Neural cell (in vitro differentiated cells): ENCODE results near the gene CAPN7. TPM values are rescaled to one million over a fixed set of nuclear protein-coding genes. Genes with fewer than 3 reads are reported as not detected.

ENCODE experiments used
- H2AFZ ChIP-seq: fragments of 200-600, 300-800 bp; sonication (generic), shearing (Covaris generic); 2 replicates; pipeline ENCODE4 v1.6.0; 2014; ENCODE audit warnings: low read depth, mild to moderate bottlenecking, antibody characterized with exemption, low read length, moderate library complexity
- H3F3A ChIP-seq: fragments of 200-600 bp; shearing (Covaris generic); 2 replicates; pipeline ENCODE4 v1.6.1; 2016; ENCODE audit warnings: mild to moderate bottlenecking, moderate library complexity, mixed read lengths, antibody characterized with exemption, low read length; ENCODE audit not compliant: insufficient read depth, poor library complexity, severe bottlenecking
- H3K27ac ChIP-seq: fragments of 200-600, 300-800 bp; sonication (generic), shearing (Covaris generic); 2 replicates; pipeline ENCODE4 v1.5.1; 2014; ENCODE audit warnings: mild to moderate bottlenecking, low read length, moderate library complexity
- H3K27me3 ChIP-seq: fragments of 300-800, 200-600 bp; sonication (generic), shearing (Covaris generic); 2 replicates; pipeline ENCODE4 v1.6.0; 2014; ENCODE audit warnings: mild to moderate bottlenecking, low read depth, low read length, moderate library complexity; ENCODE audit not compliant: insufficient read depth
- H3K36me3 ChIP-seq: fragments of 300-800, 200-600 bp; sonication (generic), shearing (Covaris generic); 2 replicates; pipeline ENCODE4 v1.5.1; 2014; ENCODE audit warnings: mild to moderate bottlenecking, antibody characterized with exemption, low read length, moderate library complexity; ENCODE audit not compliant: insufficient read depth
- H3K4me2 ChIP-seq: fragments of 300-800, 200-600 bp; sonication (generic), shearing (Covaris generic); 2 replicates; pipeline ENCODE4 v1.6.0; 2014; ENCODE audit warnings: mild to moderate bottlenecking, low read length
- H3K4me3 ChIP-seq: fragments of 300-800, 200-600 bp; sonication (generic), shearing (Covaris generic); 2 replicates; pipeline ENCODE4 v1.5.1; 2014; ENCODE audit warnings: mild to moderate bottlenecking, low read length, moderate library complexity
- H3K79me2 ChIP-seq: fragments of 200-600 bp; shearing (Covaris generic); replicated peaks from 2 replicates; pipeline ENCODE4 v1.6.0; 2014; ENCODE audit warnings: mild to moderate bottlenecking, low read length, moderate library complexity; ENCODE audit not compliant: insufficient read depth
- H3K9ac ChIP-seq: fragments of 300-800, 200-600 bp; sonication (generic), shearing (Covaris generic); 2 replicates; pipeline ENCODE4 v1.6.1; 2016; ENCODE audit warnings: mild to moderate bottlenecking, low read length, mixed read lengths
- H3K9me2 ChIP-seq: fragments of 200-600 bp; shearing (Covaris generic); 2 replicates; pipeline ENCODE4 v1.6.1; 2016; ENCODE audit warnings: mild to moderate bottlenecking, low read length, mixed read lengths; ENCODE audit not compliant: insufficient read depth
- H3K9me3 ChIP-seq: fragments of 200-600, 300-800 bp; sonication (generic), shearing (Covaris generic); 2 replicates; pipeline ENCODE4 v1.6.1; 2016; ENCODE audit warnings: mild to moderate bottlenecking, mixed run types, low read length, moderate library complexity, mixed read lengths
- H4K20me1 ChIP-seq: fragments of 200-600 bp; shearing (Covaris generic); 2 replicates; pipeline ENCODE4 v1.6.1; 2016; ENCODE audit warnings: mild to moderate bottlenecking, mixed run types; ENCODE audit not compliant: insufficient read depth
- EP300 ChIP-seq: fragments of 450-650 bp; conservative IDR thresholded peaks from 2 replicates; pipeline ENCODE4 v1.6.1; 2014; ENCODE audit warnings: antibody characterized with exemption, mild to moderate bottlenecking, moderate library complexity; ENCODE audit not compliant: poor library complexity, severe bottlenecking
- EZH2 ChIP-seq: fragments of 200-600, 300-800 bp; shearing (Covaris generic), sonication (generic); IDR thresholded peaks from 2 replicates; pipeline ENCODE4 v1.6.1; 2014; ENCODE audit warnings: antibody characterized with exemption, low read length, borderline replicate concordance, mild to moderate bottlenecking; ENCODE audit not compliant: insufficient read depth, poor library complexity, severe bottlenecking
- MXI1 ChIP-seq: fragments of 450-650 bp; conservative IDR thresholded peaks from 2 replicates; pipeline ENCODE4 v1.6.1; 2014; ENCODE audit warnings: antibody characterized with exemption, mild to moderate bottlenecking; ENCODE audit not compliant: poor library complexity, severe bottlenecking
- POLR2AphosphoS5 ChIP-seq: IDR thresholded peaks from 2 replicates; pipeline ENCODE4 v1.6.1; 2012
- RAD21 ChIP-seq: fragments of 450-650 bp; conservative IDR thresholded peaks from 2 replicates; pipeline ENCODE4 v1.6.1; 2014; ENCODE audit warnings: antibody characterized with exemption, mild to moderate bottlenecking, moderate library complexity
- SMC3 ChIP-seq: fragments of 450-650 bp; conservative IDR thresholded peaks from 2 replicates; pipeline ENCODE4 v1.6.1; 2014; ENCODE audit warnings: antibody characterized with exemption, mild to moderate bottlenecking, moderate library complexity; ENCODE audit not compliant: poor library complexity
- TAF1 ChIP-seq: IDR thresholded peaks from 2 replicates; pipeline ENCODE4 v1.6.1; 2012; ENCODE audit warnings: low read depth
- polyA plus RNA-seq: library from polyadenylated mRNA; depleted of rRNA; stranded (reverse); fragments of >200 nt; gene quantifications from 2 replicates; pipeline ENCODE4 v1.2.3, GENCODE V29; 2014
- TF ChIP-seq, protein P1 (sequence below): IDR thresholded peaks from 2 replicates; pipeline ENCODE4 v1.6.1; 2012; ENCODE audit warnings: borderline replicate concordance
- TF ChIP-seq, protein P2 (sequence below): fragments of 450-650 bp; IDR thresholded peaks from 2 replicates; pipeline ENCODE4 v1.5.1; 2014; ENCODE audit warnings: antibody characterized with exemption, mild to moderate bottlenecking, moderate library complexity; ENCODE audit not compliant: poor library complexity, severe bottlenecking

The CAPN7 gene
- polyA plus RNA-seq, 1 donor from 2014 or later, result 60.9 TPM

DNA sequence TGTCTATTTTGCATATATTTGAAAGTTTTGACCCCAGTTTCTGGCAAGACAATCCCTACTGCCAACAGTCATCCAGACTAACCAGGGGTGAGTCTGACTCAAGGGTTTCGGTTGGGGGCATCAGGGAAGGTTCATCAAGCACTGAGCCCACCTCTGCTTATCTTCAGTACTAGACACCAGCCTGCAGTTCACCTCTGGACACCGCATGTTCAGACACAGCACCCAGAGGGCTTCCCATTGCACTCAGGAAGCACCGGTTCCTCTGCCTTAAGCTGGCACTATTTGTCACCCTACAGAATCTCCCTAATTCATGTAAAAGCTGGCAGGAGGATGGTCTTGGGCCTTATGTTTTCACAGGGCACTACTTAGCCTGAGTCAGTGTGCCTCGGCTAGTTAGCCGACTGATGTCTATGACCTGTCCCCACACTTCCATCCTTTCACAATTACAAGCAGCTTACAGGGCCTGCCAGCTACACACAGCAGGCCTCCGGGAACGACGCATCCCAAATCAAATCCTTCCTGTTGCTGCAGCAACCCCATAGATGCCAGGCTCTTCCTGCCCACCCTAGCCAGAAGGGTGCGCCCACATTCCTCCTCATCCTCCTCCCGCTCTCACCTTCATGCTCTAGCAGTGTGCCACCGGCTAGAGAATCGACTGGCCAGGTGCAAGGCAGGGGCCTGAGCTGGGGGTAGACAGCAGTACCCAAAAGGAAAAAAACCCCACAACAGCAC lies 73.8 kb downstream of the CAPN7 start:
- Histone ChIP-seq H3K27ac (no peak overlapping the region), H3F3A (no peaks in the 10 kb centered on the region), H3K9ac (no peak overlapping the region), H3K9me2 (no peaks in the 10 kb centered on the region), H3K9me3 (no peaks in the 10 kb centered on the region), H3K36me3 (no peaks in the 10 kb centered on the region), H3K27me3 (no peaks in the 10 kb centered on the region), H3K4me3 (no peak overlapping the region), H4K20me1 (no peaks in the 10 kb centered on the region), H3K79me2 (no peaks in the 10 kb centered on the region), H2AFZ (no peak overlapping the region), H3K4me2 (no peak overlapping the region)
- TF ChIP-seq EP300 (no peak), EZH2 (no peak), SMC3 (no peak), MXI1 (no peak), RAD21 (no peak), TAF1 (no peak), POLR2AphosphoS5 (no peak)
- TF ChIP-seq, protein P1, sequence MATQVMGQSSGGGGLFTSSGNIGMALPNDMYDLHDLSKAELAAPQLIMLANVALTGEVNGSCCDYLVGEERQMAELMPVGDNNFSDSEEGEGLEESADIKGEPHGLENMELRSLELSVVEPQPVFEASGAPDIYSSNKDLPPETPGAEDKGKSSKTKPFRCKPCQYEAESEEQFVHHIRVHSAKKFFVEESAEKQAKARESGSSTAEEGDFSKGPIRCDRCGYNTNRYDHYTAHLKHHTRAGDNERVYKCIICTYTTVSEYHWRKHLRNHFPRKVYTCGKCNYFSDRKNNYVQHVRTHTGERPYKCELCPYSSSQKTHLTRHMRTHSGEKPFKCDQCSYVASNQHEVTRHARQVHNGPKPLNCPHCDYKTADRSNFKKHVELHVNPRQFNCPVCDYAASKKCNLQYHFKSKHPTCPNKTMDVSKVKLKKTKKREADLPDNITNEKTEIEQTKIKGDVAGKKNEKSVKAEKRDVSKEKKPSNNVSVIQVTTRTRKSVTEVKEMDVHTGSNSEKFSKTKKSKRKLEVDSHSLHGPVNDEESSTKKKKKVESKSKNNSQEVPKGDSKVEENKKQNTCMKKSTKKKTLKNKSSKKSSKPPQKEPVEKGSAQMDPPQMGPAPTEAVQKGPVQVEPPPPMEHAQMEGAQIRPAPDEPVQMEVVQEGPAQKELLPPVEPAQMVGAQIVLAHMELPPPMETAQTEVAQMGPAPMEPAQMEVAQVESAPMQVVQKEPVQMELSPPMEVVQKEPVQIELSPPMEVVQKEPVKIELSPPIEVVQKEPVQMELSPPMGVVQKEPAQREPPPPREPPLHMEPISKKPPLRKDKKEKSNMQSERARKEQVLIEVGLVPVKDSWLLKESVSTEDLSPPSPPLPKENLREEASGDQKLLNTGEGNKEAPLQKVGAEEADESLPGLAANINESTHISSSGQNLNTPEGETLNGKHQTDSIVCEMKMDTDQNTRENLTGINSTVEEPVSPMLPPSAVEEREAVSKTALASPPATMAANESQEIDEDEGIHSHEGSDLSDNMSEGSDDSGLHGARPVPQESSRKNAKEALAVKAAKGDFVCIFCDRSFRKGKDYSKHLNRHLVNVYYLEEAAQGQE, result no peak
- TF ChIP-seq, protein P2, sequence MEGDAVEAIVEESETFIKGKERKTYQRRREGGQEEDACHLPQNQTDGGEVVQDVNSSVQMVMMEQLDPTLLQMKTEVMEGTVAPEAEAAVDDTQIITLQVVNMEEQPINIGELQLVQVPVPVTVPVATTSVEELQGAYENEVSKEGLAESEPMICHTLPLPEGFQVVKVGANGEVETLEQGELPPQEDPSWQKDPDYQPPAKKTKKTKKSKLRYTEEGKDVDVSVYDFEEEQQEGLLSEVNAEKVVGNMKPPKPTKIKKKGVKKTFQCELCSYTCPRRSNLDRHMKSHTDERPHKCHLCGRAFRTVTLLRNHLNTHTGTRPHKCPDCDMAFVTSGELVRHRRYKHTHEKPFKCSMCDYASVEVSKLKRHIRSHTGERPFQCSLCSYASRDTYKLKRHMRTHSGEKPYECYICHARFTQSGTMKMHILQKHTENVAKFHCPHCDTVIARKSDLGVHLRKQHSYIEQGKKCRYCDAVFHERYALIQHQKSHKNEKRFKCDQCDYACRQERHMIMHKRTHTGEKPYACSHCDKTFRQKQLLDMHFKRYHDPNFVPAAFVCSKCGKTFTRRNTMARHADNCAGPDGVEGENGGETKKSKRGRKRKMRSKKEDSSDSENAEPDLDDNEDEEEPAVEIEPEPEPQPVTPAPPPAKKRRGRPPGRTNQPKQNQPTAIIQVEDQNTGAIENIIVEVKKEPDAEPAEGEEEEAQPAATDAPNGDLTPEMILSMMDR, result no peak

DNA sequence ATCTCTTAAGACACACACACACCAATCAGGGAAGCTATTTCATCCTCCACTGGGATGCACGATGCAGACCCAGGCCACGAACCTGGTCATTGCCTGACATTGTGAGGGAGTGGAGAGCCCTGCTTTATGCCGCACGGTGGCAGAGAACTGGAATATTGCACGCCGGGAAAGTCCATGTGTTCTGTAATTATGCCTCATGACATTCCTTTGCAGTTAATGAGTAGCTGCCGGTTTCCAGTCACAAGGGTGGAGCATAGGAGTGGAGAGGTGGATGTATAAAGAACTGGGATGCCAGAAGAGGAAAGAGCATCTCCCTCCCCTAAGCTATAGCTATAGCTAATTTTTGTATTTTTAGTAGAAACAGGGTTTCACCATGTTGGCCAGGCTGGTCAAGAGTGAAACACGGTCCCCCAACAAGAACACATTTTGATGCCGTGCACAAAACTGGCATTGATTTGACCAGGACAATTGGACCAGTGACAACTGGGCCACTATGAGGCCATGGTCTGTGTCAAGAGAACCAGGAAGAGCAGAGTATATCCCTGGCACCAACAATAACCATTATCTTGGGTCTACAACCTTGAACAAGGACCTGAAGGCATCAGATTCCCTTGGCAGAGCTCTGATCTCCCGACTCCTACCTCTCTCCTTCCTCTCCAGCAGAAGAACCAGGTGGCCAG lies 74.9 kb downstream of the CAPN7 start:
- Histone ChIP-seq H3K9ac (no peak overlapping the region), H4K20me1 (no peaks in the 10 kb centered on the region), H3K27me3 (no peaks in the 10 kb centered on the region), H3K27ac (no peak overlapping the region), H3K9me3 (no peaks in the 10 kb centered on the region), H3K4me2 (no peak overlapping the region), H3K36me3 (no peaks in the 10 kb centered on the region), H3K79me2 (no peaks in the 10 kb centered on the region), H3K9me2 (no peaks in the 10 kb centered on the region), H2AFZ (no peak overlapping the region), H3K4me3 (no peak overlapping the region), H3F3A (no peaks in the 10 kb centered on the region)
- no peak for TF ChIP-seq POLR2AphosphoS5
